SHP77 (cell line): ENCODE data around the gene ARMC5.
"Not testable (repeated sequence)": the region's sequence is repeated elsewhere in the genome, so short reads cannot be mapped to it uniquely, and the experiment has no call there.

Source experiments
- DNase-seq, 2 experiments: peaks; one replicate each; lab custom pipeline; 2025; lab: John Stamatoyannopoulos, UW

Gene ARMC5

DNA sequence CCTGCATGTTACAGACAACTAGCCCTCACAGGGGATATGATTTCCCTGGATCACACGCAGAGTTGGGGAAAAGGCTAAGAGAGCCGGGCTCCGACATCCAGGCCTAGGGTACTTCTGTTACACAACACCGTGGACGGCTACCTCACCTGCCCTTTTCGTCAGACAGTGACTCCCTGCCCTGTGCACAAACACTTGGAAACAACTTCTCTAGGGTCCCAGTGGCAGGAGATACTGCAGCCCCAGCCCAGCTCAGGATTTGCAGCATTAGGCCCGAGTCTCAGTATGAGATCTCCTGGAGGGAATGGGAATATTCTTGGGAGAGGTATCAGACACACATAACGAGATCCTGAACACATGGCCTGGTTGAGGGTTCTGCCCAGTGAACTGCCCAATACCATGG, 40.6 kb downstream of the ARMC5 start:
- no peak for DNase-seq

DNA sequence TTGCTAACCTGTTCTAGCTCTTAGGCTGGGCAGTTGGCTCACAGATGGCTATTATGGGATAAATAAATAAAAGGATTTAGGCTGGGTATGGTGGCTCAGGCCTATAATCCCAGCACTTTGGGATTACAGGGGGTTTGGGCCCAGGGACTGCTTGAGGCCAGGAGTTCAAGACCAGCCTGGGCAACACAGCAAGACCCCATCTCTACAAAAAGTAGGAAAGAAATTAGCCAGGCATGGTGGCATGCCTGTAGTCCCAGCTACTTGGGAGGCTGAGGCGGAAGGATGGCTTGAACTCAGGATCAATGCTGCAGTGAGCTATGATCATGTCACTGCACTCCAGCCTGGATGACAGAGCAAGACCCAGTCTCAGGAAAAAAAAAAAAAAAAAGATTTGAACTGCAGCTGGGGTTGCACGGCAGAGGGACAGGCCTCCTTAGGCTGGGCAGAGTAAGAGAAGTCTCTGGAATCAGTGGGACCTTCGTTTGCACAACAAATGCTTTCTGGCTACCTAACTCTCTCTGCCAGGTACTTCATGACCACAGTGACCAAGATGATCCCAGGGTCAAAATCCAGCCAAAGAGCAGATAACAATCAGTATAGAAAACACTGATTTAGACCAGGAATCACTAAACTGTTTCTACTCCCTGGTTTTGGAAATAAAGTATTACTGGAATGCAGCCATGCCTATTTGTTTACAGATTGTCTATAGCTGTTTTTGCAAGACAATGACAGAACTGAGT, 42.1 kb downstream of the ARMC5 start:
- DNase-seq: no peak

GRCh38 chr16:31501966-31502348, 42.7 kb downstream of the ARMC5 start:
- DNase-seq: no peak

DNA sequence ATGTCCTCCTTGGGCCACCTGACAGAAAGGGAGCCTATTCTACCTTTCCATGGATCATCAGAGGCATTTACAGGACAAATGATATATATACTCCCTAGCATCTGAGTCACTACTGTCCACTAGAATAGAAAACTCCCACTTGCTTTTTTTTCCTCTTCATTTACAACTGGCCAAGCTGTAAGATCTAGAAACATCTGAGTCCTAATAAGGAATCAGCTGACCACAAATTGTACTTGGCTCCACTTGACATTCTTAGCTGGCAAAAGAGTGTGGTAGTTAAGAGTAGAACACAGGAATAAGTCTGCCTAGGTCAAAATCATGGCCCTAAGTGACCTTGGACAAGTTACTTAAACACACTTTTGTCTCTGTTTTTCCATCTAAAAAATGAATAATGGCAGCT, 43.7 kb downstream of the ARMC5 start:
- DNase-seq: no peak

- not testable (repeated sequence) for DNase-seq
Measured at GRCh38 chr16:31503555-31503954, 44.3 kb downstream of the ARMC5 start.

DNA sequence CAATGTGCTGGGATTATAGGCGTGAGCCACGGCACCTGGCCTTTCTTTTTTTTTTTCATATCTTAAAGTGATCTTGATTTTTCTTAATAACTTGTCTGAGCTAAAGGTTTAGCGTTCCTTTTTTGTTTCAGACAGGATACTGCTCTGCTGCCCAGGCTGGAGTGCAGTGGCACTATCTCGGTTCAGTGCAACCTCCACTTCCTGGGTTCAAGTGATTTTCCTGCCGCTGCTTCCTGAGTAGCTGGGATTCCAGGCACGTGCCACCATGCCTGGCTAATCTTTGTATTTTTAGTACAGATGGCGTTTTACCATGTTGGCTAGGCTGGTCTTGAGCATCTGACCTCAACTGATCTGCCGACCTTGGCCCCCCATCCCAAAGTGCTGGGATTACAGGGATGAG, 44.9 kb downstream of the ARMC5 start:
- no peak for DNase-seq

- DNase-seq: no peak
Measured at GRCh38 chr16:31505483-31505882, 46.2 kb downstream of the ARMC5 start.

DNA sequence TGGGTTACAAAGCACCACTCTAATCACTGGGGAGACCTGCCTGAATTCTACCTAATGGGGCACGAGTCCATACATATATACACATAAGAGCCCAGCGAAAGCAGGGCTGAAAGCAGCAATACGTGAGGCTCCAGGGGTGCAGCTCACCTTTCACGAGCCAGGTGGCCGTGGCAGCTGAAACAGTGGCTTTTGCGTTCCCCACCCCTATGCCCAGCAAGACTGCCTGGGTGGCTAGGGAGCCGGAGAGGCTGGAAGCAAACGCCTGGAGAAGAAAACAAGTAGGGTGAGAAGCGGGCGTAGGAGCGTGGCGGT, 48.3 kb downstream of the ARMC5 start:
- no peak for DNase-seq

GRCh38 chr16:31507929-31508705, 48.8 kb downstream of the ARMC5 start, which contains the start of gene RUSF1:
TSS of gene RUSF1 (minus strand) at chr16:31508391. CDS start at chr16:31508373, 18 bp downstream.
- DNase-seq: peak; percentile 91 to 94

DNA sequence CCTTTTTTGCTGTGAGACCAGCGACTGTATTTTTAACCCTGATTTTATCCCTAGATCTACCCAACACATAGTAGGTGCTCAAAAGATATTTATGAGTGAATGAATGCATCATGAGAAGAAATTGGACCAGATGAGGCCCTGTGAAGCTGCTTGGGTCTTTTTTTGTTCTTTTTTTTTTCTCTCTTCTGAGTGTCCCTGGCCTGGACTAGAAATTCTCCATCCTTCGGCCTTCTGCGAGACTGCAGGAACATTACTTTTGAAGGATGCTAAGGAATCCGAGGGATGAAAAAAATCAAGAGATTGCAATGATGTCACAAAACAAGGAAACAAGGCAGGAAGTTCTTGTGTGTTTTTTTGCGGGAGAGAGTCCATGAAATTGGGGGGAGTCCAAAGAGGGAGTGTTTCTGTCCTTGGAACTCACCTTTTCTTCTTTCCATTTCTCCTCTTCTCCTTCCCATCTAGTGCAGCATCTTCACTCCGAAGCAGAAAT, 49.5 kb downstream of the ARMC5 start:
- DNase-seq: no peak

DNA sequence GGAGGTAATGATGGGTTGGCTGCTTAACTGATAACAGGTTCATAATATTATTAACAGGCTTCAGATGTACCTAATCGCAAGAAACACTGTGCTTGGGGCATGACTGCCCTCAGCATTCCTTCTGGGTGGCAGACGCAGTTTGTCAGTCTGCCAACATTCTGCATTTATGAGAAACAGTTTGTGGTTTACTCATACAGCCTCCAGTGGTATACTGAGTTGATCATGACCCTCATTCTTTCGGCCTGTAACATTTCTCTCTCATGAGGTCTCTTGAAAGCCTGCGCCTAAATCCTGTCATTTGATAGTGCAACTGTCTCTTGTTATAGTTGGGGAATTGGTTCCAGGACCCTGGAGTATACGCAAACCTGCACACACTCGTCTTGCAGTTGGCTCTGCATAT, 53.8 kb downstream of the ARMC5 start:
- DNase-seq: no peak

- no peak for DNase-seq
Measured at GRCh38 chr16:31513884-31514283, 54.6 kb downstream of the ARMC5 start.
